Lung (tissue), 12 donors: ENCODE results near the gene SPHK1. TPM values are rescaled to one million over a fixed set of nuclear protein-coding genes. Genes with fewer than 3 reads are reported as not detected.

Source experiments
- ATAC-seq: fragments of 200-7000 bp; cut with Tn5 transposase; one replicate; pipeline ENCODE4 v1.9.1; 2020; ENCODE audit warnings: moderate number of reproducible peaks; ENCODE audit not compliant: insufficient read depth, low FRiP score
- DNase-seq, 3 donors: peaks; one replicate each; pipeline ENCODE4 v3.0.0-alpha.2; 2013 to 2017
- H3K27ac ChIP-seq, 2 donors: one replicate each; pipeline ENCODE4 v1.5.1; 2013; ENCODE audit warnings: mild to moderate bottlenecking in 2 of 2, moderate library complexity in 2 of 2, control low read depth in 1 of 2, inconsistent platforms in 1 of 2, low read depth in 1 of 2, low read length in 1 of 2
- H3K27me3 ChIP-seq, 3 donors: one replicate each; pipeline ENCODE4 v1.5.1; 2013; ENCODE audit warnings: low read length in 2 of 3; ENCODE audit not compliant: control insufficient read depth in 3 of 3, insufficient read depth in 3 of 3
- H3K36me3 ChIP-seq, 4 donors: one replicate each; pipeline ENCODE4 v1.5.1; 2013; ENCODE audit warnings: low read length in 4 of 4, mild to moderate bottlenecking in 1 of 4, moderate library complexity in 1 of 4; ENCODE audit not compliant: control insufficient read depth in 4 of 4, insufficient read depth in 4 of 4
- H3K4me1 ChIP-seq, 5 donors: one replicate each; pipeline ENCODE4 v1.5.1; 2013; ENCODE audit warnings: low read length in 5 of 5, mild to moderate bottlenecking in 2 of 5, moderate library complexity in 1 of 5; ENCODE audit not compliant: control insufficient read depth in 5 of 5, insufficient read depth in 5 of 5
- H3K4me3 ChIP-seq: one replicate; pipeline ENCODE4 v1.5.1; 2013; ENCODE audit warnings: mild to moderate bottlenecking, control low read depth, moderate library complexity
- H3K9ac ChIP-seq, 2 donors: one replicate each; pipeline ENCODE4 v1.5.1; 2013; ENCODE audit warnings: low read length in 2 of 2, control low read depth in 1 of 2; ENCODE audit not compliant: insufficient read depth in 1 of 2
- H3K9me3 ChIP-seq, 4 donors: one replicate each; pipeline ENCODE4 v1.5.1; 2013; ENCODE audit warnings: low read length in 3 of 4, mild to moderate bottlenecking in 1 of 4, moderate library complexity in 1 of 4; ENCODE audit not compliant: control insufficient read depth in 4 of 4, insufficient read depth in 3 of 4
- WGBS, 2 donors: extraction: QIAGEN DNeasy Blood & Tissue Kit; methylation state at CpG; one replicate each; pipeline ENCODE4 v1.1.7; 2013; 5-methylcytosine and 5-hydroxymethylcytosine counted together
- polyA plus RNA-seq, 2 donors: library from polyadenylated mRNA; stranded (reverse); fragments of 200-250 nt; gene quantifications; one replicate each; pipeline ENCODE4 v1.2.1, GENCODE V29; 2013
- total RNA-seq, 2 donors: library from RNA; depleted of rRNA in 1 of 2; stranded (reverse); fragments of >200 nt in 1 of 2; gene quantifications; one replicate each; pipeline ENCODE4 v1.2.1, GENCODE V29; 2014 to 2021
- TF ChIP-seq, protein P1 (sequence below): IDR thresholded peaks from 2 replicates; pipeline ENCODE4 v1.5.1; 2012; ENCODE audit warnings: mild to moderate bottlenecking; ENCODE audit errors: control extremely low read depth, extremely low read depth
- donor health status: control.
- donor health status: control.
- donor health status: Bipolar disorder and iron deficiency.
- donor health status: healthy.
- donor health status: DM: yes; HTN: yes; CAD: no.

SPHK1 gene
- total and polyA plus RNA-seq, 4 donors = 11.0 to 82.4 (median 15.6) TPM

DNA sequence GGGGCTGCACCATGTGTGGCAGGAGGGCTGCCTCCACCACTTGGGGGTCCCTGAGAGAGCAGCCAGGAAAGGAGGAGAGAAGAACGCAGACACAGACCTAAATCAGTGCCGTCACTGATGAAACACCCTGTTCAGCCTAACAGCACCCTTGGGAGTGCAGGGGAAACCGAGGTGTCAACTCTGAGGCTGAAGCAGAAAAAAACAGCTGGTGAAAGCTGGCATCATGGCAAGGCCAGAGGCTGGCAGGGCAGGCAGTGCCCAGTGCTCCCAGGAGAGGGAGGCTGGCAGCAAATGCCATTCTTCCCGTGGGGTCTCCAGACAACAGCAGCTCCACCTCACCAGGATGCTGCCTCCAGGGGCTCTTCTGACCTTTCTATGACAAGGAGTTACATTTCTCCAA is 23.1 kb downstream of the SPHK1 start:
- Histone ChIP-seq H3K36me3 (peaks cover 0 to 18% (median 11%) of the 10 kb centered on the region in 4 donors), H3K27me3 (no peaks in the 10 kb centered on the region), H3K4me1 (peaks cover 0 to 8% (median 4%) of the 10 kb centered on the region in 5 donors), H3K27ac (no peak overlapping the region), H3K4me3 (no peak overlapping the region), H3K9me3 (no peaks in the 10 kb centered on the region), H3K9ac (no peak overlapping the region)
- DNase-seq = no peak
- TF ChIP-seq, protein P1, sequence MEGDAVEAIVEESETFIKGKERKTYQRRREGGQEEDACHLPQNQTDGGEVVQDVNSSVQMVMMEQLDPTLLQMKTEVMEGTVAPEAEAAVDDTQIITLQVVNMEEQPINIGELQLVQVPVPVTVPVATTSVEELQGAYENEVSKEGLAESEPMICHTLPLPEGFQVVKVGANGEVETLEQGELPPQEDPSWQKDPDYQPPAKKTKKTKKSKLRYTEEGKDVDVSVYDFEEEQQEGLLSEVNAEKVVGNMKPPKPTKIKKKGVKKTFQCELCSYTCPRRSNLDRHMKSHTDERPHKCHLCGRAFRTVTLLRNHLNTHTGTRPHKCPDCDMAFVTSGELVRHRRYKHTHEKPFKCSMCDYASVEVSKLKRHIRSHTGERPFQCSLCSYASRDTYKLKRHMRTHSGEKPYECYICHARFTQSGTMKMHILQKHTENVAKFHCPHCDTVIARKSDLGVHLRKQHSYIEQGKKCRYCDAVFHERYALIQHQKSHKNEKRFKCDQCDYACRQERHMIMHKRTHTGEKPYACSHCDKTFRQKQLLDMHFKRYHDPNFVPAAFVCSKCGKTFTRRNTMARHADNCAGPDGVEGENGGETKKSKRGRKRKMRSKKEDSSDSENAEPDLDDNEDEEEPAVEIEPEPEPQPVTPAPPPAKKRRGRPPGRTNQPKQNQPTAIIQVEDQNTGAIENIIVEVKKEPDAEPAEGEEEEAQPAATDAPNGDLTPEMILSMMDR = no peak
- ATAC-seq = no peak
- WGBS, 2 donors = 88 to 95% methylated on average over 4 of the region's 4 CpGs

DNA sequence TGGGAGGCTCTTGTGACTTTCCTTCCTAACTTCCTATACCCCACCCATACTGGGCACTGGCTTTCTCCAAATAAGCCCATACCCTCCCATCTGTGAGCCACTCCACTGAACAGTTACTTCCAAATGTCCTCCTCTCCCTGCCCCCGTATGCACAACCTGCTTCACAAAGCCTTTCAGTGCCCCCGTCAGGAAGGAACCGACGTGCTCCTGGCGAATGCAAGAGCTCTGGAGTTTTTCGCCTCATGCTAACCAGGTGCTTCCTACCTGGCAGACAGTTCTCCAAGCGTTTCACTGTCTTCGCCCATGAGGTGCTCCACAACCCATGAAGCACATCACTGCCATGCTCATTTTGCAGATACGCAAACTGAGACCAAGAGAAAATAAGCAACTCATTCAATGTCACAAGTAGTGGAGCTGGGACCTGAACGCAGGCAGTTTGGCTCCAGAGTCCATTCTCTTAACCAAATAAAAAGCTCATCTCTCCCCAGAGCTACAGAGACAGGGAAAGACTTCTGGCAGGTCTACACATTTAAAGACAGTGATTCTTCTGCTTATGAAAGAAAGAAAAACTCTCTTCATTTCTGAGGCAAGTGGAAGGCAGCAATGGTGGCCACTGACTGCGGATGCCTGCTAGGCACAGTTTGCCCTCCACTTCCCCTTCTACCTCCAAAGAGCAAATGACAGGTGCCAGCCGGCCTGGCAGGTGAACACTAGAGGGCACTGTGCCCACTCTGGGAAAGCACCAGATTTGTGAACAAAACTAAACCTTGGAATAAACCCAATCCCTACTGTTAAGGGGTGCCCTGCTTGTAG is 23.8 kb downstream of the SPHK1 start:
- TF ChIP-seq, protein P1 = peak; percentile 80
- Histone ChIP-seq H3K9ac (no peak overlapping the region), H3K9me3 (no peaks in the 10 kb centered on the region), H3K27ac (no peak overlapping the region), H3K4me3 (no peak overlapping the region), H3K27me3 (no peaks in the 10 kb centered on the region), H3K36me3 (peaks cover 0 to 13% (median 9%) of the 10 kb centered on the region in 4 donors), H3K4me1 (peaks cover 0 to 8% (median 4%) of the 10 kb centered on the region in 5 donors)
- WGBS, 2 donors = 70 to 74% methylated on average over 12 of the region's 12 CpGs
- ATAC-seq = no peak
- peak; percentile 51 to 60 (median 56) for DNase-seq

DNA sequence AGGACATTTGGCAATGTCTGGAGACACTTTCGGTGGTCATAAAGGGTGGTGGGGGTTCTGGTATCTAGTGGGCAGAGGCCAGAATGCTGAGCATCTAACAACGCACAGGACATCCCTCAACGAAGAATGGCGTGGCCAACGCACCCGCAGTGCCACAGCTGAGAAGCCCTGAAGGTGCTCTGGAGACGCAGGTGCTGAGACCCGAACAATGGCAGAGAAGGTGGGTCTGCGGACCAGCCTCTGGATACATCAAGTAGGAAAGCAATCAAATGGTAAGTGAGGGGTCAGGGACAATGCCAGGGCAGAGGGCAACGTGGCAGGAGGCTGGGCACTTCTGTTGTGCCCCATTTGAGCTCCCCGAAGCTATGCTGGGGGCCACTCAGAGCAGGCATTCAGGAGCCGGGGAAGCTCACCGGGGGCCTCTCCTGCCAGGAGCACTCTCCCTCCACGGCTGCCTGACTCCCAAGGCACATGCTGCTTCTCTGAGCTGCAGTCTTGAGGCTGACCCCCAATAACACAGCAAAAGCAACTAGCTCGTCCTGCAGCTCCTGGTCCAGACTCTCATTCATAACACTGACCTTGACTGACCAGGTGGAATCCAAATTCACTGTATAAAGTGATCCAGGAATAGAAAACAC is 26.0 kb downstream of the SPHK1 start:
- Histone ChIP-seq H3K9ac (no peak overlapping the region), H3K27me3 (no peaks in the 10 kb centered on the region), H3K27ac (no peak overlapping the region), H3K4me1 (peaks cover 2 to 14% (median 5%) of the 10 kb centered on the region in 5 donors), H3K4me3 (no peak overlapping the region), H3K36me3 (peaks cover 0 to 5% (median 1%) of the 10 kb centered on the region in 4 donors), H3K9me3 (no peaks in the 10 kb centered on the region)
- DNase-seq (no peak), ATAC-seq (no peak)
- WGBS, 2 donors = 94 to 96% methylated on average over 15 of the region's 15 CpGs
- TF ChIP-seq, protein P1 = no peak
